GM13977 (cell line): ENCODE measurements around the gene RAPH1.
"Not testable (repeated sequence)": the region's sequence is repeated elsewhere in the genome, so short reads cannot be mapped to it uniquely, and the experiment has no call there.

ENCODE experiments used
- DNase-seq: peaks from one replicate; pipeline ENCODE4 v3.0.0; 2012; ENCODE audit warnings: low spot score
- CTCF ChIP-seq: IDR thresholded peaks from 2 replicates; pipeline ENCODE4 v1.5.1; 2012; ENCODE audit warnings: mild to moderate bottlenecking, control low read depth; ENCODE audit not compliant: insufficient read depth; ENCODE audit errors: extremely low read depth, missing control alignments
- in situ Hi-C: fragments of 300-500 bp; cut with MboI; formaldehyde crosslinking; loops from one replicate; pipeline ENCODE4 v1.12.0; 2022; ENCODE audit warnings: low sequenced_read_pairs, low pct_unique_long_range_greater_than_20kb, mixed read lengths, inconsistent platforms; ENCODE audit not compliant: unreplicated experiment

The RAPH1 gene

GRCh38 chr2:203395858-203396257 lies 139.2 kb downstream of the RAPH1 start:
- in situ Hi-C loops: no loop called here
- no peak for DNase-seq
- TF ChIP-seq CTCF: no peak

- in situ Hi-C loops: no loop called here
- no peak for TF ChIP-seq CTCF
- DNase-seq: no peak
Observed at GRCh38 chr2:203394519-203395227, 140.4 kb downstream of the RAPH1 start.

- in situ Hi-C loops, DNase-seq: not testable (repeated sequence)
Observed at GRCh38 chr2:203388153-203388552, 146.9 kb downstream of the RAPH1 start.

- TF ChIP-seq CTCF: no peak
- no peak for DNase-seq
- in situ Hi-C loops: no loop called here
Observed at GRCh38 chr2:203383038-203383437, 152.1 kb downstream of the RAPH1 start.

GRCh38 chr2:203379156-203379555 lies 155.9 kb downstream of the RAPH1 start:
- in situ Hi-C loops: no loop called here
- DNase-seq: no peak
- TF ChIP-seq CTCF: no peak

GRCh38 chr2:203376173-203376572 lies 158.9 kb downstream of the RAPH1 start:
- in situ Hi-C loops: no loop called here
- DNase-seq: no peak
- no peak for TF ChIP-seq CTCF

GRCh38 chr2:203372706-203373105 lies 162.4 kb downstream of the RAPH1 start:
- DNase-seq, in situ Hi-C loops: not testable (repeated sequence)
